ENCODE data around the gene NHS. TPM values are rescaled to one million over a fixed set of nuclear protein-coding genes. Genes with fewer than 3 reads are reported as not detected.

The NHS gene
- total and polyA plus RNA-seq, 2 of the 4 experiments (the other 2 are of a cell fraction): 0.36 to 0.90 TPM

GRCh38 chrX:17759990-17760389 lies 385.0 kb downstream of the NHS start:
- CTCF ChIA-PET: no interaction called here
- no peak for ATAC-seq (ENCODE audit: low read depth)
- no peak for TF ChIP-seq ELK1 (IDR thresholded peaks at IDR 0.05; ENCODE audit: borderline replicate concordance, low read depth, low read length)
- no peak for TF ChIP-seq FOS (IDR thresholded peaks at IDR 0.05; ENCODE audit: low read depth, low read length)
- no peak for TF ChIP-seq CHD1 (IDR thresholded peaks at IDR 0.05; ENCODE audit: low read depth, low read length)
- TF ChIP-seq MAFK (IDR thresholded peaks at IDR 0.05; ENCODE audit: low read depth, low read length): no peak
- no peak for TF ChIP-seq POLR2A (IDR thresholded peaks at IDR 0.05; ENCODE audit: low read depth, low read length)
- TF ChIP-seq RCOR1 (IDR thresholded peaks at IDR 0.05; ENCODE audit: insufficient replicate concordance, low read length): no peak
- TF ChIP-seq, protein P1, sequence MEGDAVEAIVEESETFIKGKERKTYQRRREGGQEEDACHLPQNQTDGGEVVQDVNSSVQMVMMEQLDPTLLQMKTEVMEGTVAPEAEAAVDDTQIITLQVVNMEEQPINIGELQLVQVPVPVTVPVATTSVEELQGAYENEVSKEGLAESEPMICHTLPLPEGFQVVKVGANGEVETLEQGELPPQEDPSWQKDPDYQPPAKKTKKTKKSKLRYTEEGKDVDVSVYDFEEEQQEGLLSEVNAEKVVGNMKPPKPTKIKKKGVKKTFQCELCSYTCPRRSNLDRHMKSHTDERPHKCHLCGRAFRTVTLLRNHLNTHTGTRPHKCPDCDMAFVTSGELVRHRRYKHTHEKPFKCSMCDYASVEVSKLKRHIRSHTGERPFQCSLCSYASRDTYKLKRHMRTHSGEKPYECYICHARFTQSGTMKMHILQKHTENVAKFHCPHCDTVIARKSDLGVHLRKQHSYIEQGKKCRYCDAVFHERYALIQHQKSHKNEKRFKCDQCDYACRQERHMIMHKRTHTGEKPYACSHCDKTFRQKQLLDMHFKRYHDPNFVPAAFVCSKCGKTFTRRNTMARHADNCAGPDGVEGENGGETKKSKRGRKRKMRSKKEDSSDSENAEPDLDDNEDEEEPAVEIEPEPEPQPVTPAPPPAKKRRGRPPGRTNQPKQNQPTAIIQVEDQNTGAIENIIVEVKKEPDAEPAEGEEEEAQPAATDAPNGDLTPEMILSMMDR (conservative IDR thresholded peaks at IDR 0.05; ENCODE audit: low read depth, low read length): no peak
- TF ChIP-seq, protein P2, sequence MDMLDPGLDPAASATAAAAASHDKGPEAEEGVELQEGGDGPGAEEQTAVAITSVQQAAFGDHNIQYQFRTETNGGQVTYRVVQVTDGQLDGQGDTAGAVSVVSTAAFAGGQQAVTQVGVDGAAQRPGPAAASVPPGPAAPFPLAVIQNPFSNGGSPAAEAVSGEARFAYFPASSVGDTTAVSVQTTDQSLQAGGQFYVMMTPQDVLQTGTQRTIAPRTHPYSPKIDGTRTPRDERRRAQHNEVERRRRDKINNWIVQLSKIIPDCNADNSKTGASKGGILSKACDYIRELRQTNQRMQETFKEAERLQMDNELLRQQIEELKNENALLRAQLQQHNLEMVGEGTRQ (IDR thresholded peaks at IDR 0.05; ENCODE audit: low read depth, low read length): no peak
- TF ChIP-seq BHLHE40 (IDR thresholded peaks at IDR 0.05; ENCODE audit: low read depth, low read length): no peak
- no peak for TF ChIP-seq SMC3 (IDR thresholded peaks at IDR 0.05; ENCODE audit: low read depth, low read length)
- no peak for TF ChIP-seq RFX5 (IDR thresholded peaks at IDR 0.05; ENCODE audit: low read depth, low read length)
- TF ChIP-seq RAD21 (IDR thresholded peaks at IDR 0.05; ENCODE audit: low read length): no peak
- TF ChIP-seq MAZ (IDR thresholded peaks at IDR 0.05; ENCODE audit: borderline replicate concordance, low read depth, low read length): no peak
- TF ChIP-seq MXI1 (IDR thresholded peaks at IDR 0.05; ENCODE audit: borderline replicate concordance, low read depth, low read length): no peak
- no peak for TF ChIP-seq NFE2L2 (IDR thresholded peaks at IDR 0.05; ENCODE audit: low read depth, low read length)
- TF ChIP-seq CEBPB (IDR thresholded peaks at IDR 0.05; ENCODE audit: low read depth, low read length): no peak
- no peaks in the 10 kb centered on the region for H3K9me3 ChIP-seq (ENCODE audit: control insufficient read depth, insufficient read depth, low read length)
- no peaks in the 10 kb centered on the region for H4K20me1 ChIP-seq (ENCODE audit: insufficient read depth, low read length)
- no peak overlapping the region for H3K4me3 ChIP-seq (ENCODE audit: insufficient read depth, low read depth, low read length)
- no peak overlapping the region for H2BK20ac ChIP-seq (ENCODE audit: low read depth, low read length)
- DNase-seq: no peak
- H3K9ac ChIP-seq (ENCODE audit: low read depth, low read length): no peak overlapping the region
- intact Hi-C loops (cut with micrococcal nuclease): loop anchor here (10.0 kb wide), 1 partner anchor 1685 kb away; no protein-coding TSS in a partner anchor
- H4K91ac ChIP-seq (ENCODE audit: insufficient read depth, low read depth, low read length): no peak overlapping the region
- H3K27ac ChIP-seq (ENCODE audit: insufficient read depth, low read length): no peak overlapping the region
- no peak overlapping the region for H3K4ac ChIP-seq (ENCODE audit: low read depth, low read length)
- no peak overlapping the region for H2BK15ac ChIP-seq (ENCODE audit: low read depth, low read length)
- H3K79me1 ChIP-seq (ENCODE audit: low read depth in 1 of 2, low read length in 2 of 2): no peaks in the 10 kb centered on the region
- H3K4me1 ChIP-seq (ENCODE audit: control insufficient read depth, insufficient read depth, low read length): no peaks in the 10 kb centered on the region
- H3K4me2 ChIP-seq (ENCODE audit: low read depth, low read length): no peak overlapping the region
- no peak overlapping the region for H3K56ac ChIP-seq (ENCODE audit: extremely low read depth, insufficient read depth, low read length)
- H2BK120ac ChIP-seq (ENCODE audit: low read depth, low read length): no peak overlapping the region
- no peaks in the 10 kb centered on the region for H3K36me3 ChIP-seq (ENCODE audit: control insufficient read depth, insufficient read depth, low read length)
- H3K23ac ChIP-seq (ENCODE audit: low read depth, low read length): no peak overlapping the region
- H2BK5ac ChIP-seq (ENCODE audit: low read depth, low read length, poor library complexity, severe bottlenecking): no peak overlapping the region
- no peak overlapping the region for H4K8ac ChIP-seq (ENCODE audit: low read depth in 2 of 2, low read length in 2 of 2)
- H3K27me3 ChIP-seq (ENCODE audit: control insufficient read depth, insufficient read depth, low read length): peaks cover 2% of the 10 kb centered on the region; the same call in 1 of the 2 replicates
- no peak overlapping the region for H3K14ac ChIP-seq (replicated peaks; ENCODE audit: low read depth, low read length)
- H3K18ac ChIP-seq (ENCODE audit: low read depth, low read length): no peak overlapping the region
- POLR2A ChIA-PET (ENCODE audit: unreplicated experiment): no interaction called here
- H4K5ac ChIP-seq (ENCODE audit: low read depth, low read length): no peak overlapping the region
- in situ Hi-C loops (cut with MboI; ENCODE audit: low sequenced_read_pairs): loop anchor here (25.0 kb wide), 1 partner anchor 602 kb away; the partner anchor contains the start of gene SCML2
- WGBS, 2 experiments (ENCODE audit: extremely low coverage in 2 of 2, insufficient read length in 1 of 2): no CpG with 5 or more reads among the region's 1 CpG
- no peak overlapping the region for H2AK9ac ChIP-seq (replicated peaks; ENCODE audit: low read depth, low read length, poor library complexity)
- dilution Hi-C loops (cut with HindIII; ENCODE audit: low sequenced_read_pairs, unreplicated experiment): no loop called here
- BruUV-seq (replicated peaks): no TSS peak
- no peaks in the 10 kb centered on the region for H3K9me1 ChIP-seq (ENCODE audit: insufficient read depth, low read length)
- H2AK5ac ChIP-seq (ENCODE audit: low read depth, low read length): no peak overlapping the region
- no peak overlapping the region for H2AFZ ChIP-seq (replicated peaks; ENCODE audit: low read length, poor library complexity)
